ENCODE measurements around the gene DAB1.

DAB1 gene

GRCh38 chr1:56967900-56968832 lies 455.7 kb downstream of the DAB1 start:
- no peak for DNase-seq

DNA sequence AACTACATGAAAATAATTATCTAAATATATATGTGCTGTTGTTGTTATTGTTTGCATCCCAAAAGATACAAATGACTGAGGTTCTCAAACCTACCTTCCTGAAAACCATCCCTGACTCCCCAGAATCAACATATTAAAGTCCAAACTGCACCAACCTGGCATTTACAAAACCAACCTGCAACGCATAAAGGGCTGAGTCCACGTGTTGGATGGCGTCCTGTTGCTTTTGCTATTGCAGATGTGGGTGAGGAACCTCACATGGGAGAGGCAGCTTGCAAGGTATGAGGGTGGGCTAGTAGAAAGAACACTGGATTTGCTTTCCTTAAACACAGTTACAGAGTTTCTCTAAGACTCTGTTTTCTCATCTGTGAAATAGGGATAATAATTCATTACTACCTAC lies 456.5 kb downstream of the DAB1 start:
- DNase-seq, result no peak

- DNase-seq, result no peak
These were observed 457.2 kb downstream of the DAB1 start for GRCh38 chr1:56966698-56966999.

DNA sequence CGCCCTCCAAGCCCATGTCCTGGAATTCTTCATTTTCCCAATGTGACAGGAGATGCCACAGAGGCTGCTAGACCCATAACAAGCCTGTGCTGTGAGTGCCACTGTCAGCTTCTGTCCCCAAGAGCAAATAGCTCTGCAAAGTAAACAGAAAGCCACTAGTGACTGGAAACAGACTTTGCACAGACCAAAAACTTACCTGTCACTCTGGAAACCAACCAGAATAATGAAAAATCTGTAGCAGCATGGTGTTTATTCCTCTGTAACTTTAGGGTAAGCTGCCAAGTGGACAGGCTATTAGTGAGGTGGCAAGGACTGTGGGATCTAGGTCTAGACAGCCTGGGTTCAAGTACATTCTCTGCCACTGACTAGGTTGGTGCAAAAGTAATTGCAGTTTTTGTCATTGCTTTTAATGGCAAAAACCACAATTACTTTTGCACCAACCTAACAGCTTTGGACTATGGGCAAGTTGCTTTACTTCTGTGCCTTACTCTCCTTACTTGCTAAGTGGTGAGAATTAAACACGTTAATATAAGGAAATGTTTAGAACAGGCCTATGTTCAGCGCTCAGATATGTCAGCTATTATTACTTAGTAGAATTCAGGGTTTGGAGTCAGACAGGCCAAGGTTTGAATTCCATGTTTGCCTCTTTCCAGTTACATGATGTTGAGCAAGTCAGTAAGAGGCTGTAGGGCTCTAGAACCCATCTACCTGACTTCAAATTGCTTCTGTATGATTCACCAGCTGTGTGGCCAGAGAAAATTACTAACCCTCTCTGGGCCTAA lies 457.8 kb downstream of the DAB1 start, which contains the start of gene C8B:
TSS of gene C8B (minus strand) at position 100 of the 782 bp plus-strand sequence. CDS start at position 33, 67 bp downstream.
- DNase-seq, result no peak

DNA sequence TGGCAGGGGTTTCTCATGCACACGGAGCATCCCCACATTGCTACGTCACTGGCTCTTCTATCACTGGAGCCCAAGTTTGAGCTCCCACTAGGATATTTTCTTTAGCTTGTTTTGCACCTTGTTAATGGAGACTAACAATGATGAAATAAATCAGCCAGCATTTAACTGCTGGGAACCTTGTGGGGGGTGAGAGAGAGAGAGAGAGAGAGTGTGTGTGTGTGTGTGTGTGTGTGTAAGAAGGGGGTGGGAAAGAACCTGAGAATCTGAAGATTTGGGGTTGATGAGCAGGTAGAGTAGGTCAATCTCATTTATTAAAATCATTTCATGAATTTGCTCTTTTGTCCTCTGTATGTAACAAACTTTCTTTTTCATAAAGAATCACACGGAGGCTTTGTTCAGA lies 458.7 kb downstream of the DAB1 start:
- DNase-seq, result no peak

- no peak for DNase-seq
These were observed 459.4 kb downstream of the DAB1 start for GRCh38 chr1:56964349-56965017.

- DNase-seq, result no peak
These were observed 460.2 kb downstream of the DAB1 start for GRCh38 chr1:56963667-56964066.

DNA sequence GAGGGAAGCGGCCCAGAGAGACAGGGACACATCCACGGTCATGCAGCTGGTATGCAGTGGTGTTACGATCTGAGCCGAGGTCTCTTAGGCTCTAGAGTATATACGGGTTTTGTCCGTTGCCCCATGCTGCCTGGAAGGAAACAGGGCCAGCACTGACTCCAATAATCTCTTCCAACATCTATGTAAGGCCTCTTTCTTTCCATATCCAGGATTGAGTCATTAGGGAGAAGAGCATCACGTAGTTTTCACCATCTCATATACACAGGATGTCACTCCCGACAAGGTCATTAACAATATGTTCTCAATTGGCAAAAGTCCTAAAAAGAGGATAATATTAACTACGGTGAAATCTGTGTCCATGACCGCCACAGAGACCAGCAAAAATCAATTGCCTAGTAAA lies 462.4 kb downstream of the DAB1 start:
- no peak for DNase-seq

GRCh38 chr1:56958526-56958925 lies 465.3 kb downstream of the DAB1 start:
- DNase-seq, result no peak

DNA sequence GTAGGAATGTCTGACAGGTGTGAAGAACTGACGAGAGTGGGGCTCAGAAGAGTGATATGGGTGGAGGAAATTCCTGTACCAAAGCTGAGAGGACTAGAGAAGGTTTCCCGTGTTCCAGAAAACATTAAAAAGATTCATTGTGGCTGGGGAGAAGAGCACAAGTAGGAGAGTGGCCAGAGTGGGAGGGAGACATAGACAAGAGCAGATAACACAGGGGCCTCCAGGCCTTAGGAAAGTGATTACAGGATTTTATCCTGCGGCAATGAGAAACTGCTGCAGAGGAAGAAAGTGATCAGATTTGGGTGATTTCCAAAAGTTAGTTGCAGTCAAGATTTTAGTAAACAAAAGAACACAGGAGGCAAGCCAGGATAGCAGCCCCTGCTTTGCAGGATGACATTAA lies 465.9 kb downstream of the DAB1 start:
- DNase-seq, result no peak

GRCh38 chr1:56954664-56955063 lies 469.2 kb downstream of the DAB1 start:
- DNase-seq, result no peak

- no peak for DNase-seq
These were observed 470.5 kb downstream of the DAB1 start for GRCh38 chr1:56953386-56953785.

- DNase-seq, result no peak
These were observed 471.4 kb downstream of the DAB1 start for GRCh38 chr1:56952501-56952900.

DNA sequence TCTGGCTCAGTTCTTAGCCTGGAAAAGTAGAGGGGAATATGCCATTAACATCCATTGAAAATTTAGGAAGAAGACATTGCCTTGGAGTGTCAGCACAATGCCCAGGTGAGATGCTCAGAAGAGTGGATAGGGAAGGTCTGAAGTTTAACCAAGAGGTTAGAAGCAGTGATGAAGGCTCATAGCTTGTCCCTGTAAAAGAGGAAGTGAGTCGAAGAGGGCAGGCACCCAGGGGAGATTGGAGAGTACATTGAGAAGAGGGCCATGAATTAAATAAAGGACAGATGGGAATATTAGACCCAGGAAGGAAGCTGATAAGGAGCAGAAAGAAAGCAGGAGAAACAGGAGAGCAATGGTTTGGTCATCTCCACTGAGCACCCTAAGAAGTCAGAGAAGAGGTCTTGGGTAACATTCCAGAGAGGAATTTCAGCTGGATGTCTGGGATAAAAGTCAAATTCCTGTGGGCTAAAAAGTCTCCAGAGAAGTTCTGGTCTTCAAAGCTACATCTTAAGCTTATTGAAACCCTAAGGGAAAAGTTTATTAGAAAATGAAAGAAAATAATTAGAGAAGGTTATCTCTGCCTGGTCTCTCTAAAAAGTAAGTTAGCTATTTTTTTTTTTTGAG lies 475.3 kb downstream of the DAB1 start:
- DNase-seq, result no peak

All from inflammatory macrophage (primary cell).